Endometrium (tissue), 2 donors: ENCODE results near the gene NOS3.

Source experiments
- FAIRE-seq: peaks from 2 replicates; lab custom pipeline; 2012; peaks lifted over from hg19 to GRCh38; lab: Jason Lieb, UNC
- donor health status: control.
- donor health status: control.

Gene NOS3

DNA sequence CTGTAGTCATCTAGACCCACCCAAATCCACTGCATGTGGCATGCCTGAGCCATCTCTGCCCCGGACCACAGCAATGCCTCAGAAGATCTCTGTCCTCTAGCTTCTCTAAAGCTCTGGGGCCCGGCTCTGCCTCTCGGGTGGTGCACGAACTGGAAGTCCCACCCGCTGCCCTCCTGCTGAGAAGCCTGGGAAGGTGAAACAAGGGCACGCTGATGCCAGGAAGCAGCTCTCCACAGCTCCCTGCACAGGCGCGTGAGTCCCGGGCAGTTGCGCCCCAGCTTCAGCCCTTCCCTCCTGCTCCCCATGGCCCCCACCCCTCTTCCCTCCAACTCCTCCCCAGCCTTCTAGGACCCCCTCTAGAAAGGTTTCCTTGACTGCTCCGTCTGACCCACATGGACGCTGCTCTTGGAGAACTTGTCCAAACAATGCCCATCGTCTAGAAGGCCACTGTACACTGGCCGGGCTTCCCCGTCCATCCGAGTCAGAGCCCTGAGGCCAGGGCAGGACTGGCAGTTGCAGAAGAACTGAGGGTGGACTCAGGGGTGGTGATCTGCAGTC is 25.5 kb upstream of the NOS3 start:
- no peak for FAIRE-seq

DNA sequence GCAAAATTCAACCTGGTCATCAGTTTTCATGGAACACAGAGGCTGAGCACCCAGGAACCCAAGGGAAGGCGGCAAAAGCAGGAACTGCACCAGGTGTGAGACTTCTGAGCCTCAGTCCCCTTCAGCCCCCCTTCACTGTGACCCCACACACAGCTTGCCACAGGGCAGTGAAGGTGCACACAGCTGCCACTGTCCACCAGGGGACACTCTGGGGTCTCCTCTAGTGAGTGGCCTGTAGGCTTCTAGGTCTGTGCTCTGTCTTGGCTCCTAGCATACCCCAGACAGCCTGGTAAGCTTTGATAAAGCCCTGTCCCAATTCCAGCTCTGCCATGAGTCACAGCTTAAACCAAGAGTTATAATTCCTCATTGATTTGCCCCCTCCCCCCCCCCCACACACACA is 24.8 kb upstream of the NOS3 start:
- FAIRE-seq = no peak

DNA sequence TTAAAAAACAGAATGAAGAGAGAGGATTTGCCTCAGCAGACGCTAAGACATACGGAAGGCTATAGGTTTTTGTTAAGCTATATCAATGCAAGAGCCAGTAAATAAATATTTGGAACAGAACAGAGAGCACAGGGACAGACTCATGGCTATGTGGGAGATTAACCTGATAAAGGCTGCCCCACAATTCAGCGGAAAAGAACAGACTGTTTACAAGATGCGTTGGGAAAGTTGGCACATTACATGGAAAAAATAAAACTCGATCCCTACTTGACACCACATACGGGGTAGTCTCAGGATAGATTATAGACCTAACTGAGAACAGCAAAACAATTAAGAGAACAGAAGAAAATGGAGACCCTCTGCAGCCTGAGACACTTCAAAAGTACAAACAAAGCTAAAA is 23.5 kb upstream of the NOS3 start:
- no peak for FAIRE-seq

DNA sequence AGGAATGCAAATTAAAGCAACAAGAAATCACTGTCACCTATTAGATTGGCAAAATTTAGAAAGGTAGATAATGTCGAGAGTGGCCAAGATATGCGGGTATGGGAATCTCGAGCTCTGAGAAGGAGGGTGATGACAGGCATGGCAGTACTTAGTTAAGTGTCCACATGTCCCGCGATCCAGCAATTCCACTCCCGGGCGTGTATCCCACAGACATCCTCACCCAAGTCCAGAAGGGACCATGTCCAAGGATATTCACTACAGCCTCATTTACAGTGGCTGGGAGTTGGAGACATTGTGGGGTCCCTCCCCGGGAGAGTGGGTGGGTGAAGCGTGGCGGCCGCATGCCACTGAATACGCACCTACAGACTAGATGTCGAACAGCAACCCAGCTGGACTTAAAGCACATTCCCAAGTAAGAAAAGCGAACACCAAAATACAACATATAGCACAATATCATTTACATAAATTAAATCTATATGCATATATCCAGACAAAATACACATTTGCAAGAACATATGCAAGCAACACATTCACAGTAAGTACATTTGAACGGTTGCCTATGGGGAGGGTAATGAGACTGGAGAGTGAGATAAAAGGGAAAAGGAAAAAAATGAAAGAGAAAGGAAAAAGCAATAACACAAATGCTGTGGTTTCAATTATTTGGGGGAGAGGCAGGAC is 22.6 kb upstream of the NOS3 start:
- FAIRE-seq = no peak

DNA sequence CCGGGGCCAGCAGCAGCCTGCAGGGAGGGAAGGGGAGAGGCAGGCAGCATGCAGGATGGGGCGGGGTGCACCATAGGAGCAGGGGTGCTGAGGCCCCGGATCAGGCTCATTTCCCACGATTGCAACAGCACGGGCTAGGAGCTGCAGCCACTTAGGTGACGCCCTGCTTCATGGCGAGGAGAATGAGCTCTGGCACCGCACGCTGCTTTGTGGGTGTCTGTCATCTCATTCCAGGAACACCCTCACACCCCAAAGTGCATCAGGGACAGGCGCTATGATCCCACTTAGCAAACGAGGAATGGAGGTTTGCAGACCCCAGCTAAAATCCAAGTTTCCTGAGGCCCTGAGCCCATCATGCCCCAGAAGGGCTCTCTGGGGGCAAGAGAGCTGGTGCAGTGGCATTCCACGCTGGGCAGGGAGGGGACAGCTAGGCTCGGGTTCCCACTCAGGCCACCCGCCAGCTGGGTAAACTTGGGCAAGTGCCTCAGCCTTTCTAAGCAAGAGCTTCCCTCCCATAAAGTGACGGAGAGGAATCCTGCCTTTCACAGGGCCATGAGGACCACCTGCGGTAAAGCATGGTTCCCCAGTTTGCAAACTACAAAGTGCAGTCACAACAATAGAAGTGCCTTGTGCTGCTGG is 22.0 kb upstream of the NOS3 start:
- FAIRE-seq = no peak

DNA sequence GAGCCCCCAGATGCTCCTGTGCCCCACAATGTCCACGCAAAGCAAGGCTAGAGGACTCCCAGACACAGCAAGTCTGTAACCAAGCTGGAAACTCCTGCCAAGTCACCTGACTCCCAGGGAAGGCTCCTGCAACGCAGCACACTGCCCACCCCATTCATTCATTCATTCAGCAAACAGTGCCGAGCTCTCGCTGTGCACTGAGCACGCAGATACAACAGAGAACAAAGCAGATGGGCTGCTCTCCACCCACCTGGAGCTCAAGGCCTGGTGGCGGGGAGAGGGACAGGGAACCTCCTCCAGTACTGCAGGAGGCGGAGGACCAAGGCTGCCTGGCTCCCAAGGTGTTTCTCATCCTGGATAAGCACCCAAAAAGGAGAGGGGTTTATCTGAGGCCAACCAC is 21.3 kb upstream of the NOS3 start:
- no peak for FAIRE-seq

DNA sequence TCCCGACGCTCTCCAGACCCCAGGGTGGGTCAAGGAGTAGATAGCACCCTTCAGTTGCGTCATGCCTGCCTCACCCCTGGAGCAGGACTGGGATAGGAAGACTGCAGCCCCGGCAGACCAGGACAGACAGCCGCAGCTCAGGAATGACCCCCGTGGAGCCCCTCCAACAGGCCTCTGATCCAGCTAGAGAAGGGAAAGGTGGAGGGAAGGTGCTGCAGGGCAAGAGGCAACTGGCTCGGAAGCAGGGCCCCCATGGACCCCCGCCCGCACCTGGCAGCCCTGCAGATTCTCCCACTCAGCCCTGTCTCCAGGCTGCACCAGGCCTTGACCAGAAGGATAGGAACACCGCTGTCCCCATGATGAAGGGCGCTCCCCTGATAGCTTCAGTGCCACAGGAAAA is 20.4 kb upstream of the NOS3 start:
- no peak for FAIRE-seq

DNA sequence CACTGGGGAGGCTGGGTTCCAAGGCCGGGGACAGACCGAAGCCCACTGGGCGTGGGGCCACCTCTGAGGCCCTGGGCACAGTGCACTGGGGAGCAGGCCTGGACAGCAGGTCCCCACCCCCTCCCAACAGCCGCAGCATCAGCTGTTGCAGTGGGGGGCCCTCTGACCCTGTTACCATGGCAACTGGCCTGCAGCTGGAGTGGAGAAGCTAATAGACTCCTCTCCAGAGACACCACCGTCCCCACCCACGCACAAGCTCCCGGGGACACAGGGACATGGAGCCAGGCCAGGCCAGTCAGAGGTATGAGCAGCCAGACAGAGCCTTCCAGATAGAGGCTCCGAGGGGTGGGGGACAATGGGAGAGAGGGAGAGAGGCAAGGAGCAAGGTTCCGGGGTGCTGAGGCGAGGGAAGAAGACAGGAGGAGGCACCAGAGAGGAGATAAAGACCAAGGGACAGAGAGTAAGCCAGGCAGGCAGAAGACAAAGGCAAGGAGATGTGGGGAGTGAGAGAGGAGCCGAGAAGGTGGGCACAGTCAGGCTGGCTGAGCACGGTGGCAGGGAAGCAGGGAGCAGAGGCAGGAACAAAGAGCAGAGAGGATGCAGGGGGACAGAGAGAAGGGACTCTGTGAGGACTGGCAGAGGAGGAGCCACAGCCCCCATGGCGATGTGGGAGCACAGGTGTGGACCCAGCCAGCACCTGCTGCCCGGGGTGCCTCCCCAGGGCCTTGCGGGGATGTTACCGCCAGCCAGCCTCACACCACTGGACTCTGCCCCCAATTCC is 19.4 kb upstream of the NOS3 start:
- no peak for FAIRE-seq

DNA sequence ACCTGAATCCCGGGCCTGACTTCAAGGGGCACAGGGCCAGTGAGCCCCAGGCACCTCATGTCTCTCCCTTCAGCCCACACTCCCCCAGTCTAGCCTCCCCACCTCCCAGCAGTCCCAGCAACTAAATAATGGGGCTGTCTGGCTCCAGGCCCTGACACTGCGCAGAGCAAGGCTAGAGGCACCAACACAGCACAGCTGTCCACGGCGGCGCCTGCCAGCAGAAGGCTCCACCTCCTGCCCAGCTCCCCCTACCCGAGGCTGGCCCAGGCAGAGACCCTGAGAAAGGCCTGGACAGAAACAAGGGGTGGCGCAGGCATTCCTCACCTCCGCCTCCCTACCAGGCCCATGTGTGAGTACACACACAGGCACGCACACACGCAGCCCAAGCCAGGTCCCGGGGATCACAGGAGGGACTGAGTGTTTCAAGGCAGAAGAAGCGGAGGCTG is 18.8 kb upstream of the NOS3 start:
- no peak for FAIRE-seq

DNA sequence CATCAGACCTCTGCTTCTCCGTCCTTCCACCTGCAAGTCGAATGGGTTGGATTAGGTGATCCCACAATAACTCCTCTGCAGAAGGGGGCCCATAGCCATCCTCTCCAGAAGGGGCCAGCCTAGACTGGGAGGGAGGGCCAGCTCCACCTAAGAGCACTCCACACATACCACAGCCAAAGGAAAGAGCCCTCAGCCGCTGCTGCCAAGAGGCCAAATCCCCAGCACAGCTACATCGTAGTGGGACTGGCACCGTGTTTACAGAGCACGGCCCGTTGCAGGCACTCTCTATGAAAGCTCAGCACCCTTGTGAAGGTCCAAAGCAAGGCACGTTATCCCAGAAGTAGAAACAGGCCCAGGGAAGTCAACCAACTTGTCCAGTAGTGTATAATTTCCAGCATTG is 18.1 kb upstream of the NOS3 start:
- FAIRE-seq = no peak

DNA sequence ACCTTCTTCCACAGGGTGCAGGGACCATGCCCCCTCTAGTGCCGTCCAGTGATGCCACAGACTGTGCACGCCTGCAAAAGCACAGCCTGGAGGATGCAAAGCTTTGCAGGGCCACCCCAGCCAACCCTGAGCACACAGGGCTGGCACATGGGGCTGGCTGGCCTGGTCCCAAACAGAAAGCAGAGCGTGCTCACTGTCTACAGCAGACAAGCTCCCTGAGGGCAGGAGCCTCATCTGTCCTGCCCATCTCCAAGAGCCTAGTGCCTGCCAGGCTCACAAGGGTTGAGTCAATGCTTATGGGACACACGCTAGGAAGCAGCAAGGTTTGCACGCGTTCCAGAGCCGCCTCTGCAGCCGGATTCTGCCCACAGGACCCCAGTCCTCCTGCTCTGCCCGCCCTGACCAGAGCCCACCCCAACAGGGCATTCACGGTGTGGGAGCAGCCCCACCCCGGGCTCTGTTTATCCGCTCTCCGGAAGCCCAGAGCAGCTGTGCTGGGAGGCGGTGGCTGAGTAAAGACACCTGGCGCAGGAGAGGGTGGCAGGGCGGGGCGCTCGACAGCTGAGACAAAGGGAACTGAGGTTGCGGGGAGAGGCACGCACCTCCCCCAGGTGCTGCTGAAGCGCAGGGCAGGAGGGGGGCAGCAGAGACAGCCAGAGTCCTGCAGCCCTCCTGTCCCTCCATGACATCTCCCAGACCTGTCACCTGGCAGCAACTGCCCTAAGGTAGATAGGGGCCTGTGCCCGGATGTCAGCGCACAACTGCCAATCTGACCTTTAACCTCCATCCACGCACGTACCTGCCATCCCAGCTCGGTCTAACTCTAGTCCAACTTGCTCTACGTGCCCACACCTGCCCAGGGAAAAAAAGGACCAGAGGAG is 17.0 kb upstream of the NOS3 start:
- no peak for FAIRE-seq

DNA sequence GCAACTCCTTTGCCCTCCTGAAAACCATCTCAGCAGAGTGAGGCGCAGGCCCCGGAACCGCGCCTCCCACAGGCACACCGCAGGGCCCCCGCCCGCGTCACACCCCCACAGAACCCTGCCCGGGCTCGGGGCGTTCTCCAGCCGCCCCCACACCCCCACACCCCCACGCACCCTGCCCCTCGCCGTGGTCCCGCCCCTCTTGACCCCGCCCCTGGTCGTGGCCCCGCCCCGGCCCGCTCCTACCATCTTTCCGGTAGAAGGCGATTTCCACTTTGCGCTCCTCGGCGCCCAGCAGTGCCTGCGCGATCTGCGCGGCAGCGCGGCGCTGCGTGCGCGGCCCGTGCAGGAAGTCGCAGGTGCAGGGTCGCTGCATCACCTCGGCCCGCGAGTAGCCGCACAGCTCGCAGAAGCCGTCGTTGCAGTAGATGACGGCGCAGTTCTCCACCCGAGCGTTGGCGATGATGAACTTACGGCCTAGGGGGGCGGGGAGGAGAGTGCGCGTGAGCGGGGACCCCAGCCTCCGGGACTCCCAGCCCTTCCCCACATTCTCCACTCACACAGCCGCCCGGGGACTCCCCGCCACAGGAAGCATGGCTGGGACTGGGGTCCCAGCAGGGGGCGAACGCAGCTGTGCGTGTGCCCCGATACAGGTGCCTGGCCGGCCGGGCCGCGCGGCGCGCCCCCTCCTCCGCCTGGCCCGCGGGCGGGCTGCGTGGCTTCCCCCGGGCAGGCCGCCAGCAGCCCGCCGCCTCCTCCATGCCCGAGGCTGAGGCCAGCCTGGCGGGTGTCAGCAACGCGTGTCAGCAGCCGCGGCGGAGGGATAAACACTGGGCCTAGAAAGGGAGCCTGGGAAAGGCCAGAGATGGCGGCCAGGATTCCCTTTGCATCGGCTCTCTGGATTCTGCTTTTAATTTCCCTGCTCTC is 16.1 kb upstream of the NOS3 start:
- FAIRE-seq = no peak

DNA sequence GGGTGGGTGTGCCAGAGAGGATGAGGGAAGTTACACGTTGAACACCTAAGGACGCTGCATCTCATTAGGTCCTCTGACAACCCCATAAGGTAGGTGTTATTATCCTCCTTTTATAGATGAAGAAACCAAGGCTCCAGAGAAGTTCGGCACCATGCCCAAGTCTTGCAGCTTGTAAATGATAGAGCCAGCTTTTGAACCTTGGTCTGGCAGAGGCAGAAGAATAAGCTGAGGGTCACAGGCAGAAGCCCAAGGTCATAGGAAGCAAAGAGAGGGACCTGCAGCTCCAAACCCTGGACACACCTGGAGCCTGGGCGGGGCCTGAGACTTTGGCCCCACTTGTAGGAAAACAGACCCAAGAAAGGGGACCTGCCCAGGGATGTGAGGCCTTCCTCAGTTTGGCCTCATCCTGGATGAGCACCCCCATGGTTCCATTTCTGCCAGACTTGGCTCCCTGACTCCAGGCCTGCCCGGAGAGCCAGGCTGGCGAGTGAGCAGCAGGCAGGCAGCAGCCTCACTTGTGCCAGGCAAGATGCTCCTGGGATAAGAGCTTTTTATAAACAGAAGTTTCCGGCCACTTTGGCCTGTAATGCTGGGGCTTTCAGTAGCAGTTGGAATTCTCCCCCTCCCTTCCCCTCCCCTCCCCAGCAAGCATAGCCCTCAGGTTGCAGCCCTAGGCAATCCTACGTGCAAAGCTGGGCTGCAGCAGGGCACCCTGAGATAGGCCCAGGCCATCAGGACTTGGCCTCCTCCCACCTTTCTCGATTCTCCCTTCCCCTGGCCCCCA is 15.1 kb upstream of the NOS3 start:
- FAIRE-seq = no peak

DNA sequence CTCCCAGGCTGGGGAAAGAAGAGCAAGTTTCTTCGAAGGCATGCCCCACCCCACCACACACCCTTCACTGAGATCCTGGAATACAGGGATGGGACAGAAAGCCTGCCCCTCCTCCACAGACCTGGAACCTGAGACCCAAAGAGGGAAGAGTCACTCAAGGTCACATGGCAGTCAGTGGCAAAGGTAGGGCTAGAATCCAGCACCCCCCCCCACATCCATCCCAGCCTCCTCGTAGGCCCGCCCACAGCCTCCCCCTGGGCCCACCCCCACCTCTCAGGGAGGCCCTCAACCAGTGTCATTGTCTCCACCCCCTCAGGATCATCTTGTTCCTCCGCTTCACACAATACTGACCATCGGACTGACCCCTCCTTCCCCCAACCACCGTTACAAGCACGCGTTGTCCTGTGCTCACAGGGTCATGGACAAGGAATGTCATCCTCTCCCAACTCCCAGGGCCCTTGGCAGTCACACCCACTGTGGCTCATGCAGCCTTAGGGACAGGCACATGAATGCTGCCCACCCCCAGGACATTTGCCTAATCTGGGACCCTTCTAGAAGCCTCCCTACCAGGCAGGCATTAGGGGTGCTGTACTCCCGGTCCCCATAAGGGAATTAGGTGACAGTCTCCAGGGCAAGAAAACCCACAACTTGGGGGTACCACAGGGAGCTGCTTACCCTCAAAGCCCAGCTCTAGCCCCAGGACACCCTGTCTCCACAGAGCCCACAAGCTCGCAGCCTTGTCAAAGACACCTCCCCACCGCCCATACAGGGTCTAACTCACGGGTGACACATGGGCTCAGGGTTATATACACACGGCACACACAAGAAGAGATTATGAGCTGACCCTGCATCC is 14.1 kb upstream of the NOS3 start:
- FAIRE-seq = no peak

DNA sequence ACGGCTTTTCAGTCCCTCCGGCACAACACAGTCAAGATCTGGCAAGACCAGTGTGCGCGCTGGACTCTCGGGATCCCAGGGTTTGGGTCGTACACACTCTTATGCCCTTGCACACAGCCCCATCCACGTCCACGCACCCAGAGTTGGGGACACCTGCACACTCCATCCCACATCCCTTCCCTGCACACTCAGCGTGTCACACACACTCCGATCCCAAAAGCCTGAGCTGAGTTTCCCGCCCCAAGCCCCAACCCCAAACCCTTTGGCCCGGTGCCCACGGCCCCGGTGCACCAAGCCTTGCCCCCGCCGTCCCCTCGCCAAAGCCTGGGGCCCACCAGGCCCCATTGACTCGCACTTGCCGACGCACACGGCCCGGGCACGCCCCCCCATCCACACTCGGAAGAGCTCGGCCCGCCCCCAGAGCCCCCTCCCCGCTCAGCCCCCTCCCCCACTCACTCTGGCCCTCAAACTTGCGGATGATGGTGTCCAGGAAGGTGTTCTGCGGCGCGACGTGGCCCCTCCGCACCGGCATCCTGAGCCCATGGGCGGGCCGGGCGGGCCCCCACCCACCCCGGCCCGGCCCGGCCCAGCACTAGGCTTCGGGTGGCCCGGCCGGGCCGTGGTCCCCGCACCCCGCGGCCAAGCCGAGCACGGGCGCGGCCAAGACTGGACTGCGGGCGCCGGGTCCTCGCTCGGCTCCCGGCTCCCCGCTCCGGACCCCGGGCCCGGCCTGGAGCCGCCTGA is 13.3 kb upstream of the NOS3 start:
- FAIRE-seq = no peak

DNA sequence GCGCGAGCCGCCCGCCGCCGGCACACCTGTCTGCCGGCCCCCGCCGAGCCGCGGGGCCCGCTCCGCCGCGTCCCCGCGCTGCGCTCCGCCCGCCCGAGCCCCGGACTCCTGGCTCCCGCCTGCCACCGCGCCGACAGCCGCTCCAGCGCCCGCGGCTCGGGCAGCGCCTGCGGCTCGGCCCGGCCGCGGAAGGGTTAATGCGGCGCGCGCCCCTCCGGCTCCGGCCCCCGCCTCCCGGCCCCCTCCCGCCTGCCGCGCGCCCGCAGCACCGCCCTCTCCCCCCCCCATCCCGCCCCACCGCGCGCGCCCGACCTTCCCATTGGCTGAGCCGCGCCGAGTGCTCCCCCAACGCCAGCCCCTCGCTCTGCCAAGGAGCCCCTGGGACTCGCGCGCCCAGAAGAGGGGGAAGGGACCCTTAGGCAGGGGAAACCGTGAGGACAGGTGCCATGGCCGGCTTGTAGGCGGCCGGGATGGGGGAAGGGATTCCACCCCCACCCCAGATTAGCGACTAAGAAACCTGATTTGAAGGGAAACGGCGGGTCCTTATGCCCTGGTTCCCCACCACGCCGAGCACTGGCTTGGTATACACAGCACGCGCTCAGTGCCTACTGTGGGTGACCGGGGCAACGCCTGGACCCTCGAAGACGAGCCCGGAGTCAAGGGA is 12.6 kb upstream of the NOS3 start, which contains the start of gene KCNH2:
TSS of gene KCNH2 (minus strand) at position 196 of the 664 bp plus-strand sequence. CDS start 408 bp downstream, outside the sequence.
- no peak for FAIRE-seq

DNA sequence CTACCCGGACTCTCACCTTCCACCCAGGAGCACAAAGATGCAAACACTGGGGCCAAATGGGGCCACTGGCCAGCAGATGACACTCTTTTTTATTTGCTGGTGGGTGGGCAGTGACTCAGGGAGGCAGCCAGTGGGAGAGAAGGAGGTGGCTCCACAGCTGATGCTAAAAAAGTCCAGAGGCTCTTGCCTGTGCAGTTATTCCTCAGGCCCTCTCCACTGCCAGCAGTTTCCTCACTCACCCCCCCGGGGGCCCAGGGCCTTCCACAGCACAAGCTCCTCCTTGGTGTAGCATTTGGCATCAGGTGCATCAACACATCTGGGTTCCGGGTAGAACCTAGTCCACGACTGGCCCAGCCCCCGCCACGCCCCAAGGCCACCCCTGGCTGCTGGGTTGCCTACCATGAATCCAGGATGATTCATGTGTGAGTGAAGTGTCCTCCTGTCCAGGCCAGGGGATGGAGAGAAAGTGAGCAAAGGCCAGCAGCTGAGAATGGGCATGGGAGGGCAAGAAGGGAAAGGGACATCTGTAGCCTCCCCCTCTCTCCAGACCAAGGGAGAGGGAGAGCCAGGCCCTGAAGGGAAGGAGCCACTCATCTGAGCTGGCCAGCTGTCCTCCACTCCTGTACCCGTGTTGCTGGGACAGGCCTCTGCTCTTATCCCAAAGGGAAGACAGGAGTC is 11.0 kb upstream of the NOS3 start:
- no peak for FAIRE-seq
